Measurements from ENCODE around the gene SMC6. TPM values are rescaled to one million over a fixed set of nuclear protein-coding genes. Genes with fewer than 3 reads are reported as not detected.

SMC6 gene
- total and polyA plus RNA-seq, 4 donors = 6.9 to 34.8 (median 10.6) TPM

DNA sequence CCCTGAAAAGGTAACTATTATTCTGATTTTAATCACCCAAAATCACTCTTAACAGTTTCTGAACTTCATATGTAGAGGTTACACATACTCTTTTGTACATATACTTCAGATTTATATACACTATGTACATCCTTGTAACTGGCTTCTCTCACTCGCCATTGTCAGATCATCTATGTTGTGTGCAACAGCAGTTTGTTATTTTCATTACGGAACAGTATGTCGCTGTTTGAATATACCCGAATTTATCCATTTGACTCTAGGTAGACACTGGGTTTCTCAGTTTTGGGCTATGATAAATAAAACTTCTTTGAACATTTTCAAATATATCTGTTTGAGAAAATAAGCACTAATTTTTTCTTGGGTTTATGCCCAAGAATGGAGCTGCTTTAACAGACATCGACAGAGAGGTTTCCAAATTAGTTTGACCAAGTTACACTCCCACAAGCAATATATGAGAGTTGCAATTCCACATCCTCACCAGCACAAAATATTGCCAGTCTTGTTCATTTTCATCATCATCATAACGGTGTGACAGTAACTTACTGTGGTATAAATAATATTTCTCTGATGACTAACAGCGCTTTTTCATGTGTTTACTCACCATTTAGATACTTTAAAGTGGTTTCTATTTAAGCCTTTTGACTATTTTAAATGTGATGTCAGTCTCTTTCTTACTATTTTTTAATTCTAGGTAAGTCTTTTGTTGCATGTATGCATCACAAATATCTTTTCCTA lies 80.9 kb downstream of the SMC6 start:
- DNase-seq (no peak), ATAC-seq (ENCODE audit: insufficient read depth, low FRiP score) (no peak)
- no peaks in the 10 kb centered on the region for H3K27me3 ChIP-seq (ENCODE audit: control insufficient read depth in 3 of 3, insufficient read depth in 3 of 3, low read length in 2 of 3)
- WGBS, 2 donors = 81 to 91% methylated on average over 7 of the region's 7 CpGs
- H3K4me3 ChIP-seq = no peak overlapping the region
- no peaks in the 10 kb centered on the region for H3K4me1 ChIP-seq (ENCODE audit: control insufficient read depth in 5 of 5, insufficient read depth in 5 of 5, low read length in 5 of 5)
- H3K9ac ChIP-seq (ENCODE audit: insufficient read depth in 1 of 2, low read length in 2 of 2) = no peak overlapping the region
- no peaks in the 10 kb centered on the region for H3K9me3 ChIP-seq (ENCODE audit: control insufficient read depth in 4 of 4, insufficient read depth in 3 of 4, low read length in 3 of 4)
- TF ChIP-seq CTCF (IDR thresholded peaks at IDR 0.05; ENCODE audit: control extremely low read depth, extremely low read depth) = no peak
- no peak overlapping the region for H3K27ac ChIP-seq (ENCODE audit: low read depth in 1 of 2, low read length in 1 of 2)
- H3K36me3 ChIP-seq (ENCODE audit: control insufficient read depth in 4 of 4, insufficient read depth in 4 of 4, low read length in 4 of 4) = peaks cover 4 to 12% (median 9%) of the 10 kb centered on the region in 4 donors

- no peak for TF ChIP-seq CTCF (IDR thresholded peaks at IDR 0.05; ENCODE audit: control extremely low read depth, extremely low read depth)
- ATAC-seq (ENCODE audit: insufficient read depth, low FRiP score) = no peak
- Histone ChIP-seq H3K9me3 (ENCODE audit: control insufficient read depth in 4 of 4, insufficient read depth in 3 of 4, low read length in 3 of 4) (no peaks in the 10 kb centered on the region), H3K4me1 (ENCODE audit: control insufficient read depth in 5 of 5, insufficient read depth in 5 of 5, low read length in 5 of 5) (peaks cover 0 to 4% (median 0%) of the 10 kb centered on the region in 5 donors), H3K36me3 (ENCODE audit: control insufficient read depth in 4 of 4, insufficient read depth in 4 of 4, low read length in 4 of 4) (peaks cover 9 to 20% (median 11%) of the 10 kb centered on the region in 4 donors), H3K4me3 (no peak overlapping the region), H3K27me3 (ENCODE audit: control insufficient read depth in 3 of 3, insufficient read depth in 3 of 3, low read length in 2 of 3) (no peaks in the 10 kb centered on the region), H3K9ac (ENCODE audit: insufficient read depth in 1 of 2, low read length in 2 of 2) (no peak overlapping the region), H3K27ac (ENCODE audit: low read depth in 1 of 2, low read length in 1 of 2) (no peak overlapping the region)
- 88 to 89% methylated on average over 1 of the region's 1 CpG for WGBS, 2 donors
- DNase-seq = no peak
Measured at GRCh38 chr2:17667898-17668297, 85.7 kb downstream of the SMC6 start.

- 96 to 98% methylated on average over 1 of the region's 1 CpG for WGBS, 2 donors
- H3K9ac ChIP-seq (ENCODE audit: insufficient read depth in 1 of 2, low read length in 2 of 2) = no peak overlapping the region
- DNase-seq (no peak), ATAC-seq (ENCODE audit: insufficient read depth, low FRiP score) (no peak)
- no peaks in the 10 kb centered on the region for H3K9me3 ChIP-seq (ENCODE audit: control insufficient read depth in 4 of 4, insufficient read depth in 3 of 4, low read length in 3 of 4)
- peaks cover 9 to 17% (median 14%) of the 10 kb centered on the region in 4 donors for H3K36me3 ChIP-seq (ENCODE audit: control insufficient read depth in 4 of 4, insufficient read depth in 4 of 4, low read length in 4 of 4)
- TF ChIP-seq CTCF (IDR thresholded peaks at IDR 0.05; ENCODE audit: control extremely low read depth, extremely low read depth) = no peak
- H3K4me3 ChIP-seq = no peak overlapping the region
- H3K27ac ChIP-seq (ENCODE audit: low read depth in 1 of 2, low read length in 1 of 2) = no peak overlapping the region
- H3K27me3 ChIP-seq (ENCODE audit: control insufficient read depth in 3 of 3, insufficient read depth in 3 of 3, low read length in 2 of 3) = no peaks in the 10 kb centered on the region
- peaks cover 0 to 4% (median 0%) of the 10 kb centered on the region in 5 donors for H3K4me1 ChIP-seq (ENCODE audit: control insufficient read depth in 5 of 5, insufficient read depth in 5 of 5, low read length in 5 of 5)
Measured at GRCh38 chr2:17664534-17664933, 89.1 kb downstream of the SMC6 start.
